Activated naive CD8-positive, alpha-beta T cell treated with anti-CD3 and anti-CD28 coated beads for 36 hours (primary cell): ENCODE data around the gene DLG4. TPM values are rescaled to one million over a fixed set of nuclear protein-coding genes. Genes with fewer than 3 reads are reported as not detected.
A peak's percentile ranks its signal among the peaks of the same experiment; 100 is the strongest.

Source experiments
- DNase-seq: peaks from one replicate; pipeline ENCODE4 v3.0.0; 2021
- H3K27ac Mint-ChIP-seq: one replicate; pipeline ENCODE4 v1.8.0; 2022; ENCODE audit warnings: mild to moderate bottlenecking, moderate library complexity, mixed read lengths
- H3K27me3 Mint-ChIP-seq: one replicate; pipeline ENCODE4 v1.8.0; 2022; ENCODE audit warnings: mild to moderate bottlenecking, mixed read lengths
- H3K36me3 Mint-ChIP-seq: one replicate; pipeline ENCODE4 v1.8.0; 2021; ENCODE audit warnings: mild to moderate bottlenecking, mixed read lengths
- H3K4me1 Mint-ChIP-seq: one replicate; pipeline ENCODE4 v1.8.0; 2021; ENCODE audit warnings: mixed read lengths
- H3K4me3 Mint-ChIP-seq: one replicate; pipeline ENCODE4 v1.8.0; 2022; ENCODE audit warnings: mild to moderate bottlenecking, moderate library complexity, mixed read lengths
- H3K9me3 Mint-ChIP-seq: one replicate; pipeline ENCODE4 v1.8.0; 2022; ENCODE audit warnings: mixed read lengths
- total RNA-seq, 2 experiments: library from RNA; stranded (reverse); gene quantifications; one replicate each; pipeline ENCODE4 v1.2.3, GENCODE V29; 2021

DLG4 gene
- total RNA-seq = 1 to 10 TPM; 8.9 to 9.8 TPM

GRCh38 chr17:7219812-7220592 lies at the start of gene DLG4, which contains the start of gene ACADVL:
TSS of gene DLG4 (minus strand) at chr17:7219836.
TSS of gene ACADVL (plus strand) at chr17:7219938. CDS start at chr17:7219985, 47 bp downstream.
- peaks cover 13% of the 10 kb centered on the region for H3K36me3 Mint-ChIP-seq
- H3K27ac Mint-ChIP-seq = peak within 1 kb of the TSS; percentile 96
- peaks cover 56% of the 10 kb centered on the region for H3K4me1 Mint-ChIP-seq
- peaks cover 3% of the 10 kb centered on the region for H3K27me3 Mint-ChIP-seq
- no peaks in the 10 kb centered on the region for H3K9me3 Mint-ChIP-seq
- peak within 1 kb of the TSS; percentile 99 for H3K4me3 Mint-ChIP-seq
- DNase-seq = peak; percentile 90

- no peak overlapping the region for H3K27ac Mint-ChIP-seq
These were observed 47.1 kb upstream of the DLG4 start for GRCh38 chr17:7266784-7267183.

GRCh38 chr17:7263801-7264078 lies 44.1 kb upstream of the DLG4 start:
- no peak for DNase-seq
- Mint-ChIP-seq H3K9me3 (no peaks in the 10 kb centered on the region), H3K27ac (no peak overlapping the region), H3K4me3 (no peak overlapping the region), H3K4me1 (peaks cover 37% of the 10 kb centered on the region), H3K36me3 (peaks cover 6% of the 10 kb centered on the region), H3K27me3 (peaks cover 18% of the 10 kb centered on the region)

More at GRCh38 chr17:7266784-7267183, 47.1 kb upstream of the DLG4 start:
- no peaks in the 10 kb centered on the region for H3K36me3 Mint-ChIP-seq
- peaks cover 19% of the 10 kb centered on the region for H3K4me1 Mint-ChIP-seq
- DNase-seq = no peak
- peaks cover 18% of the 10 kb centered on the region for H3K27me3 Mint-ChIP-seq
- no peak overlapping the region for H3K4me3 Mint-ChIP-seq
- no peaks in the 10 kb centered on the region for H3K9me3 Mint-ChIP-seq

GRCh38 chr17:7262935-7263800 lies 43.5 kb upstream of the DLG4 start:
- peaks cover 18% of the 10 kb centered on the region for H3K27me3 Mint-ChIP-seq
- no peak overlapping the region for H3K27ac Mint-ChIP-seq
- H3K36me3 Mint-ChIP-seq = peaks cover 6% of the 10 kb centered on the region
- H3K9me3 Mint-ChIP-seq = no peaks in the 10 kb centered on the region
- no peak for DNase-seq
- peaks cover 41% of the 10 kb centered on the region for H3K4me1 Mint-ChIP-seq
- peak overlapping the region; percentile 66 for H3K4me3 Mint-ChIP-seq

- Mint-ChIP-seq H3K27me3 (peaks cover 18% of the 10 kb centered on the region), H3K27ac (peak within 1 kb of the TSS; percentile 38), H3K4me1 (peaks cover 41% of the 10 kb centered on the region), H3K36me3 (peaks cover 6% of the 10 kb centered on the region), H3K9me3 (no peaks in the 10 kb centered on the region), H3K4me3 (peak within 1 kb of the TSS; percentile 66)
- no peak for DNase-seq
These were observed 42.7 kb upstream of the DLG4 start, which contains the start of gene CLDN7 for GRCh38 chr17:7262192-7262934. TSS of gene CLDN7 (minus strand) at chr17:7262478. CDS start at chr17:7262043, 435 bp downstream.

- no peaks in the 10 kb centered on the region for H3K9me3 Mint-ChIP-seq
- H3K4me3 Mint-ChIP-seq = peak overlapping the region; percentile 64
- H3K27me3 Mint-ChIP-seq = peaks cover 18% of the 10 kb centered on the region
- peak overlapping the region; percentile 38 for H3K27ac Mint-ChIP-seq
- peak; percentile 21 for DNase-seq
- H3K4me1 Mint-ChIP-seq = peaks cover 41% of the 10 kb centered on the region
- peaks cover 10% of the 10 kb centered on the region for H3K36me3 Mint-ChIP-seq
These were observed 41.9 kb upstream of the DLG4 start for GRCh38 chr17:7261379-7262191.

GRCh38 chr17:7260651-7261378 lies 41.2 kb upstream of the DLG4 start:
- peaks cover 41% of the 10 kb centered on the region for H3K4me1 Mint-ChIP-seq
- peak; percentile 50 for DNase-seq
- H3K9me3 Mint-ChIP-seq = no peaks in the 10 kb centered on the region
- peak overlapping the region; percentile 59 for H3K4me3 Mint-ChIP-seq
- H3K36me3 Mint-ChIP-seq = peaks cover 16% of the 10 kb centered on the region
- peaks cover 18% of the 10 kb centered on the region for H3K27me3 Mint-ChIP-seq
- H3K27ac Mint-ChIP-seq = no peak overlapping the region

GRCh38 chr17:7260151-7260550 lies 40.5 kb upstream of the DLG4 start:
- H3K27me3 Mint-ChIP-seq = peaks cover 18% of the 10 kb centered on the region
- DNase-seq = no peak
- H3K36me3 Mint-ChIP-seq = peaks cover 16% of the 10 kb centered on the region
- H3K4me1 Mint-ChIP-seq = peaks cover 41% of the 10 kb centered on the region
- H3K27ac Mint-ChIP-seq = peak overlapping the region; percentile 71
- no peaks in the 10 kb centered on the region for H3K9me3 Mint-ChIP-seq
- H3K4me3 Mint-ChIP-seq = no peak overlapping the region

- peaks cover 22% of the 10 kb centered on the region for H3K36me3 Mint-ChIP-seq
- no peak for DNase-seq
- no peaks in the 10 kb centered on the region for H3K9me3 Mint-ChIP-seq
- H3K27me3 Mint-ChIP-seq = peaks cover 18% of the 10 kb centered on the region
- peaks cover 41% of the 10 kb centered on the region for H3K4me1 Mint-ChIP-seq
- H3K27ac Mint-ChIP-seq = peak overlapping the region; percentile 68
- H3K4me3 Mint-ChIP-seq = no peak overlapping the region
These were observed 39.9 kb upstream of the DLG4 start for GRCh38 chr17:7259555-7259889.

GRCh38 chr17:7258731-7259554 lies 39.3 kb upstream of the DLG4 start:
- peaks cover 26% of the 10 kb centered on the region for H3K36me3 Mint-ChIP-seq
- no peak overlapping the region for H3K4me3 Mint-ChIP-seq
- DNase-seq = no peak
- H3K9me3 Mint-ChIP-seq = no peaks in the 10 kb centered on the region
- peaks cover 14% of the 10 kb centered on the region for H3K27me3 Mint-ChIP-seq
- peaks cover 42% of the 10 kb centered on the region for H3K4me1 Mint-ChIP-seq
- peak overlapping the region; percentile 68 for H3K27ac Mint-ChIP-seq

GRCh38 chr17:7256766-7257456 lies 37.3 kb upstream of the DLG4 start:
- Mint-ChIP-seq H3K9me3 (no peaks in the 10 kb centered on the region), H3K36me3 (peaks cover 31% of the 10 kb centered on the region), H3K4me3 (no peak overlapping the region), H3K27ac (peak overlapping the region; percentile 63), H3K4me1 (peaks cover 34% of the 10 kb centered on the region), H3K27me3 (no peaks in the 10 kb centered on the region)
- no peak for DNase-seq

- H3K9me3 Mint-ChIP-seq = no peaks in the 10 kb centered on the region
- peaks cover 29% of the 10 kb centered on the region for H3K4me1 Mint-ChIP-seq
- no peak overlapping the region for H3K27ac Mint-ChIP-seq
- H3K4me3 Mint-ChIP-seq = peak overlapping the region; percentile 8
- peaks cover 36% of the 10 kb centered on the region for H3K36me3 Mint-ChIP-seq
- no peaks in the 10 kb centered on the region for H3K27me3 Mint-ChIP-seq
- DNase-seq = no peak
These were observed 34.9 kb upstream of the DLG4 start for GRCh38 chr17:7254511-7254910.

- peaks cover 29% of the 10 kb centered on the region for H3K4me1 Mint-ChIP-seq
- H3K27me3 Mint-ChIP-seq = no peaks in the 10 kb centered on the region
- no peaks in the 10 kb centered on the region for H3K9me3 Mint-ChIP-seq
- H3K36me3 Mint-ChIP-seq = peaks cover 39% of the 10 kb centered on the region
- peak overlapping the region; percentile 93 for H3K4me3 Mint-ChIP-seq
- peak overlapping the region; percentile 100 for H3K27ac Mint-ChIP-seq
- DNase-seq = no peak
These were observed 33.4 kb upstream of the DLG4 start for GRCh38 chr17:7253082-7253481.
